BJ (cell line): ENCODE measurements around the gene ACOX3. TPM values are rescaled to one million over a fixed set of nuclear protein-coding genes. Genes with fewer than 3 reads are reported as not detected.
A peak's percentile ranks its signal among the peaks of the same experiment; 100 is the strongest.
"Not testable (repeated sequence)": the region's sequence is repeated elsewhere in the genome, so short reads cannot be mapped to it uniquely, and the experiment has no call there.

ENCODE experiments used
- CTCF ChIA-PET: fragments of 350-600 bp; formaldehyde crosslinking; extraction: SDS; loops from one replicate; lab custom pipeline; 2021; ENCODE audit warnings: antibody characterized with exemption, inconsistent platforms; lab: Yijun Ruan, JAX
- POLR2A ChIA-PET: fragments of 300-600 bp; sonication (Branson Sonifier 250); formaldehyde crosslinking; extraction: SDS; loops from one replicate; lab custom pipeline; 2021; ENCODE audit warnings: antibody characterized with exemption; lab: Charles Lee
- DNase-seq: peaks from one replicate; pipeline ENCODE4 v3.0.0-alpha.2; 2011; ENCODE audit warnings: low read depth
- H3K27me3 ChIP-seq: 2 replicates; pipeline ENCODE4 v1.6.0; 2011; ENCODE audit warnings: low read length; ENCODE audit not compliant: control insufficient read depth, insufficient read depth
- H3K36me3 ChIP-seq: 2 replicates; pipeline ENCODE4 v1.5.1; 2011; ENCODE audit warnings: low read length; ENCODE audit not compliant: control insufficient read depth, insufficient read depth
- H3K4me3 ChIP-seq: 2 replicates; pipeline ENCODE4 v1.5.1; 2011; ENCODE audit warnings: low read depth, mild to moderate bottlenecking, control low read depth, low read length
- CTCF ChIP-seq: IDR thresholded peaks from 2 replicates; pipeline ENCODE4 v1.5.1; 2011; ENCODE audit warnings: low read depth, mild to moderate bottlenecking, control low read depth, inconsistent platforms, low read length, moderate library complexity; ENCODE audit not compliant: insufficient read depth
- polyA minus RNA-seq: library from RNA; depleted of rRNA, polyadenylated mRNA; stranded (reverse); fragments of >200 nt; gene quantifications from 2 replicates; pipeline ENCODE4 v1.2.3, GENCODE V29; 2011; rRNA and poly(A)+ RNA removed
- polyA plus RNA-seq: library from polyadenylated mRNA; depleted of rRNA; stranded (reverse); fragments of >200 nt; gene quantifications from 2 replicates; pipeline ENCODE4 v1.2.3, GENCODE V29; 2011; rRNA removed

Gene ACOX3
- polyA plus RNA-seq (6.8 and 10.2 TPM in 2 replicates), polyA minus RNA-seq (7.6 and 9.1 TPM in 2 replicates)

GRCh38 chr4:8440492-8441311, at the start of gene ACOX3, which contains the start of gene TRMT44:
TSS of gene ACOX3 (minus strand) at chr4:8440723. CDS start at chr4:8416521, 24,202 bp downstream.
TSS of gene TRMT44 (plus strand) at chr4:8440777. CDS start at chr4:8440823, 46 bp downstream.
- ChIA-PET CTCF (interaction anchor here (2.4 kb wide), 1 partner anchor 12 kb away, joined by 10 read pairs; no protein-coding TSS in a partner anchor), POLR2A (no interaction called here)
- H3K27me3 ChIP-seq = no peaks in the 10 kb centered on the region
- TF ChIP-seq CTCF = no peak
- peak; percentile 37 for DNase-seq
- H3K4me3 ChIP-seq = peak within 1 kb of the TSS; percentile 90
- H3K36me3 ChIP-seq = no peaks in the 10 kb centered on the region

- TF ChIP-seq CTCF = no peak
- Histone ChIP-seq H3K27me3 (0 out of 2 replicates have a peak, but pooled peaks cover 1% of the 10 kb centered on the region), H3K4me3 (no peak overlapping the region), H3K36me3 (no peaks in the 10 kb centered on the region)
- ChIA-PET POLR2A (no interaction called here), CTCF (no interaction called here)
- no peak for DNase-seq
Observed at GRCh38 chr4:8488791-8489369, 48.4 kb upstream of the ACOX3 start.

- CTCF ChIA-PET, H3K36me3 ChIP-seq, H3K4me3 ChIP-seq, POLR2A ChIA-PET, DNase-seq, H3K27me3 ChIP-seq: not testable (repeated sequence)
Observed at GRCh38 chr4:8486643-8487042, 46.1 kb upstream of the ACOX3 start.

GRCh38 chr4:8480221-8480620, 39.7 kb upstream of the ACOX3 start:
- no peak for TF ChIP-seq CTCF
- no peaks in the 10 kb centered on the region for H3K27me3 ChIP-seq
- CTCF ChIA-PET = interaction anchor here (0.9 kb wide), 1 partner anchor 119 kb away, joined by 3 read pairs; no protein-coding TSS in a partner anchor
- peaks cover 13% of the 10 kb centered on the region for H3K36me3 ChIP-seq
- H3K4me3 ChIP-seq = no peak overlapping the region
- POLR2A ChIA-PET = no interaction called here
- no peak for DNase-seq

GRCh38 chr4:8478801-8479744, 38.5 kb upstream of the ACOX3 start:
- TF ChIP-seq CTCF = no peak
- no peak for DNase-seq
- Histone ChIP-seq H3K36me3 (peaks cover 13% of the 10 kb centered on the region), H3K4me3 (no peak overlapping the region), H3K27me3 (no peaks in the 10 kb centered on the region)
- ChIA-PET CTCF (no interaction called here), POLR2A (no interaction called here)
